H1 (cell line): ENCODE measurements around the gene ANKRD66. TPM values are rescaled to one million over a fixed set of nuclear protein-coding genes. Genes with fewer than 3 reads are reported as not detected.

Experiments used
- ATF3 ChIP-seq: IDR thresholded peaks from 2 replicates; pipeline ENCODE4 v1.6.1; 2011; ENCODE audit warnings: low read depth, mild to moderate bottlenecking, low read length; ENCODE audit not compliant: insufficient read depth
- BACH1 ChIP-seq: IDR thresholded peaks from 2 replicates; pipeline ENCODE4 v1.6.1; 2012; ENCODE audit warnings: low read length, improper control_type of control experiment
- BRCA1 ChIP-seq: IDR thresholded peaks from 2 replicates; pipeline ENCODE4 v1.6.1; 2012; ENCODE audit warnings: low read depth, low read length, improper control_type of control experiment
- CEBPB ChIP-seq: IDR thresholded peaks from 2 replicates; pipeline ENCODE4 v1.6.1; 2012; ENCODE audit warnings: low read depth, low read length
- E2F6 ChIP-seq: IDR thresholded peaks from 2 replicates; pipeline ENCODE4 v1.6.1; 2012; ENCODE audit warnings: inconsistent platforms
- EGR1 ChIP-seq: IDR thresholded peaks from 2 replicates; pipeline ENCODE4 v1.6.1; 2011; ENCODE audit warnings: low read depth, low read length, borderline replicate concordance
- GTF2F1 ChIP-seq: IDR thresholded peaks from 2 replicates; pipeline ENCODE4 v1.6.1; 2012; ENCODE audit warnings: low read depth, low read length, improper control_type of control experiment, borderline replicate concordance
- HDAC6 ChIP-seq: IDR thresholded peaks from one replicate; pipeline ENCODE4 v1.7.1; 2012; ENCODE audit warnings: low read depth, mild to moderate bottlenecking, inconsistent platforms, low read length, moderate library complexity
- KDM5A ChIP-seq: fragments of 200-600 bp; IDR thresholded peaks from 2 replicates; pipeline ENCODE4 v1.7.1; 2012; ENCODE audit warnings: mild to moderate bottlenecking, low read length, inconsistent platforms, mixed read lengths
- MAFK ChIP-seq: IDR thresholded peaks from 2 replicates; pipeline ENCODE4 v1.6.1; 2012; ENCODE audit warnings: low read depth, mild to moderate bottlenecking, improper control_type of control experiment, low read length
- PHF8 ChIP-seq: fragments of 200-600 bp; sonication (generic); conservative IDR thresholded peaks from 2 replicates; pipeline ENCODE4 v1.7.1; 2012; ENCODE audit warnings: low read depth, mild to moderate bottlenecking, inconsistent platforms, low read length, moderate library complexity
- POLR2A ChIP-seq, 2 experiments: IDR thresholded peaks; 1 replicate in 1 of 2; 2 replicates in 1 of 2; pipeline ENCODE4 v1.6.1; 2011; ENCODE audit warnings: low read depth in 2 of 2, low read length in 2 of 2, mild to moderate bottlenecking in 2 of 2; ENCODE audit errors: control extremely low read depth in 1 of 2
- POLR2AphosphoS5 ChIP-seq: IDR thresholded peaks from 2 replicates; pipeline ENCODE4 v1.6.1; 2011; ENCODE audit warnings: low read depth, low read length
- POU5F1 ChIP-seq: IDR thresholded peaks from 2 replicates; pipeline ENCODE4 v1.6.1; 2011; ENCODE audit warnings: low read depth, mild to moderate bottlenecking, low read length, moderate library complexity
- RFX5 ChIP-seq: IDR thresholded peaks from 2 replicates; pipeline ENCODE4 v1.6.1; 2011; ENCODE audit warnings: low read depth, low read length, improper control_type of control experiment, borderline replicate concordance
- SAP30 ChIP-seq: fragments of 300-600 bp; sonication (generic); IDR thresholded peaks from 2 replicates; pipeline ENCODE4 v1.7.1; 2012; ENCODE audit warnings: low read length, moderate library complexity, mild to moderate bottlenecking, inconsistent platforms; ENCODE audit not compliant: insufficient read depth, insufficient replicate concordance
- SIN3A ChIP-seq, 2 experiments: IDR thresholded peaks in 1 of 2; conservative IDR thresholded peaks in 1 of 2; 2 replicates each; pipeline ENCODE4 v1.6.1; 2011 to 2012; ENCODE audit warnings: low read length in 2 of 2, improper control_type of control experiment in 1 of 2, low read depth in 1 of 2, mild to moderate bottlenecking in 1 of 2
- SIX5 ChIP-seq: IDR thresholded peaks from 2 replicates; pipeline ENCODE4 v1.6.1; 2011; ENCODE audit warnings: mild to moderate bottlenecking, low read depth, low read length
- SP2 ChIP-seq: IDR thresholded peaks from 2 replicates; pipeline ENCODE4 v1.6.1; 2012; ENCODE audit warnings: mild to moderate bottlenecking, low read length, inconsistent platforms
- SP4 ChIP-seq: IDR thresholded peaks from 2 replicates; pipeline ENCODE4 v1.6.1; 2012; ENCODE audit warnings: low read length, inconsistent platforms
- SRF ChIP-seq: IDR thresholded peaks from 2 replicates; pipeline ENCODE4 v1.6.1; 2011; ENCODE audit warnings: mild to moderate bottlenecking, low read depth, low read length, moderate library complexity
- SUZ12 ChIP-seq: fragments of 200-600 bp; sonication (generic); IDR thresholded peaks from 2 replicates; pipeline ENCODE4 v1.6.1; 2012; ENCODE audit warnings: mild to moderate bottlenecking, inconsistent platforms, low read length, moderate library complexity, mixed read lengths
- TBP ChIP-seq: IDR thresholded peaks from 2 replicates; pipeline ENCODE4 v1.6.1; 2011; ENCODE audit warnings: low read depth, low read length, improper control_type of control experiment
- ZNF274 ChIP-seq: IDR thresholded peaks from 2 replicates; pipeline ENCODE4 v1.7.0; 2012; ENCODE audit warnings: low read length, borderline replicate concordance; ENCODE audit errors: extremely low read depth
- polyA plus RNA-seq, 7 experiments: library from polyadenylated mRNA; depleted of rRNA in 3 of 7; stranded (reverse) in 5 of 7; unstranded in 2 of 7; fragments of >200 nt in 5 of 7; fragments of 200-250 nt in 2 of 7; gene quantifications; 1 replicate in 5 of 7; 2 replicates in 1 of 7; 4 replicates in 1 of 7; pipeline versions ENCODE4 v1.2.1 to v1.2.3, GENCODE V29; 2011 to 2013; ENCODE audit warnings: missing spikeins in 2 of 7, mixed read lengths in 2 of 7
- total RNA-seq: library from RNA; stranded (reverse); fragmentation: NEBNext Ultra II Directional; extraction: Animal tissue kit (Norgen Biotek cat#: 25700); gene quantifications from 2 replicates; pipeline ENCODE4 v1.2.1, GENCODE V29; 2021

Gene ANKRD66
- total and polyA plus RNA-seq, 2 of the 8 experiments (the other 6 are each of a cell fraction or from before 2014, with no cell fraction given), result 0.05 TPM; not detected in 1

- TF ChIP-seq KDM5A, result no peak
- TF ChIP-seq ZNF274, result no peak
- no peak for TF ChIP-seq ATF3
- no peak for TF ChIP-seq SP4
- no peak for TF ChIP-seq BRCA1
- no peak for TF ChIP-seq SP2
- peak; percentile 37; the same call in 1 of the 2 replicates for TF ChIP-seq POLR2AphosphoS5
- TF ChIP-seq SUZ12, result peak; percentile 70
- no peak for TF ChIP-seq SIX5
- TF ChIP-seq RFX5, result no peak
- no peak; the same call in 1 of the 2 replicates for TF ChIP-seq E2F6
- no peak for TF ChIP-seq CEBPB
- TF ChIP-seq SAP30, result no peak
- TF ChIP-seq POLR2A (IDR thresholded peaks at IDR 0.05; ENCODE audit: control extremely low read depth in 1 of 2, low read depth in 2 of 2, low read length in 2 of 2), result no peak; a peak in 1 of 3 replicates
- TF ChIP-seq SIN3A (conservative IDR thresholded peaks at IDR 0.05 in 1 of 2, IDR thresholded peaks at IDR 0.05 in 1 of 2; ENCODE audit: low read depth in 1 of 2, low read length in 2 of 2), result no peak
- TF ChIP-seq SRF, result no peak
- TF ChIP-seq HDAC6, result no peak
- no peak for TF ChIP-seq MAFK
- no peak for TF ChIP-seq POU5F1
- TF ChIP-seq BACH1, result no peak
- TF ChIP-seq GTF2F1, result no peak
- TF ChIP-seq EGR1, result no peak
- peak; percentile 60 for TF ChIP-seq PHF8
- TF ChIP-seq TBP, result peak; percentile 63; the same call in 1 of the 2 replicates
Observed at GRCh38 chr6:46734867-46735719, 11.6 kb upstream of the ANKRD66 start, which contains the start of gene PLA2G7 (continued).
